GM13977 (cell line): ENCODE data around the gene UROC1.

ENCODE experiments used
- DNase-seq: peaks from one replicate; pipeline ENCODE4 v3.0.0; 2012; ENCODE audit warnings: low spot score
- in situ Hi-C: fragments of 300-500 bp; cut with MboI; formaldehyde crosslinking; loops from one replicate; pipeline ENCODE4 v1.12.0; 2022; ENCODE audit warnings: low sequenced_read_pairs, low pct_unique_long_range_greater_than_20kb, mixed read lengths, inconsistent platforms; ENCODE audit not compliant: unreplicated experiment
- TF ChIP-seq, protein P1 (sequence below): IDR thresholded peaks from 2 replicates; pipeline ENCODE4 v1.5.1; 2012; ENCODE audit warnings: mild to moderate bottlenecking, control low read depth; ENCODE audit not compliant: insufficient read depth; ENCODE audit errors: extremely low read depth, missing control alignments

UROC1 gene

GRCh38 chr3:126469479-126469878 lies 48.1 kb downstream of the UROC1 start:
- no peak for DNase-seq
- TF ChIP-seq, protein P1, sequence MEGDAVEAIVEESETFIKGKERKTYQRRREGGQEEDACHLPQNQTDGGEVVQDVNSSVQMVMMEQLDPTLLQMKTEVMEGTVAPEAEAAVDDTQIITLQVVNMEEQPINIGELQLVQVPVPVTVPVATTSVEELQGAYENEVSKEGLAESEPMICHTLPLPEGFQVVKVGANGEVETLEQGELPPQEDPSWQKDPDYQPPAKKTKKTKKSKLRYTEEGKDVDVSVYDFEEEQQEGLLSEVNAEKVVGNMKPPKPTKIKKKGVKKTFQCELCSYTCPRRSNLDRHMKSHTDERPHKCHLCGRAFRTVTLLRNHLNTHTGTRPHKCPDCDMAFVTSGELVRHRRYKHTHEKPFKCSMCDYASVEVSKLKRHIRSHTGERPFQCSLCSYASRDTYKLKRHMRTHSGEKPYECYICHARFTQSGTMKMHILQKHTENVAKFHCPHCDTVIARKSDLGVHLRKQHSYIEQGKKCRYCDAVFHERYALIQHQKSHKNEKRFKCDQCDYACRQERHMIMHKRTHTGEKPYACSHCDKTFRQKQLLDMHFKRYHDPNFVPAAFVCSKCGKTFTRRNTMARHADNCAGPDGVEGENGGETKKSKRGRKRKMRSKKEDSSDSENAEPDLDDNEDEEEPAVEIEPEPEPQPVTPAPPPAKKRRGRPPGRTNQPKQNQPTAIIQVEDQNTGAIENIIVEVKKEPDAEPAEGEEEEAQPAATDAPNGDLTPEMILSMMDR, result no peak
- in situ Hi-C loops, result no loop called here

DNA sequence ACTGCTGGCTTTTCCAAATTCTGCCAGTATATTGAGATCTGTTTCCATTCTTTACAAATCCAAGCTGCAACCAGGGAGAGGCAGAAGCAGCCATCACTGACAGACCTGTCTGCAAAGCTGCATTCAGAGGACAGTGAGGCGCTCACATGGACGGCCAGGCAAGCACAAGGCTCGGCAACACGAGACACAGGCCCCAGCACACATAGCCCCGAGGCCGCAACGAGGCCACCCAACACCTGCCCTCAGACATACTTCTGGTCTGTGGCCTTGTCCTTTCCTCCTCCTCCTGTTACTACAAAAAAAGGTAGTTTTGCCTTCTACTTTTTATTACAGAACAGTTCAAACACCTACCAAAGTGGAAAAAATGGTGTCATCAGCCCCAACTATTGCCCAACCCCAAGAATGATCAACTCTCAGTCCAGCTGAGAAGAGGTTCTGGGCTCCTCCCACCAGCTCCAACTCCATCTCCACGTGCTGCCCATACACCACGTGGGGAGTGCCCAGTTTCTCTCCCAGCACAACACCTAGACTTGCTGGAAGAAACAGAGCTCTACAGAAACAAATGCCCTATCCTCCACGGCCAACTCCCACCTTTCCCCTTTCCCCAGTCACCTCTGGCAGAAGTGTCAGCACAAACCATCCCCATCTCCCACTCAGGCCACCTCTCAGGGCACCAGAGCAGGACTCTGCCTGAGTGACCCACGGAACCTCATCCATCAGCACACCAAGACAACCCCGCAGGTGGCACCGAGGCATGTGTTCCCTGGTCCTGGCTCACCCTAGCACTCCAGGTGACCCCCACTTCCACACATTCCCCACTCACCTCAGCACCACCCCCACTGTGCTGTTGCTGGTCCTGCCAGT lies 49.3 kb downstream of the UROC1 start:
- in situ Hi-C loops, result no loop called here
- no peak for DNase-seq

GRCh38 chr3:126467611-126467955 lies 50.0 kb downstream of the UROC1 start:
- in situ Hi-C loops, result no loop called here
- no peak for DNase-seq
- TF ChIP-seq, protein P1, result no peak

More for the DNA sequence above, 49.3 kb downstream of the UROC1 start:
- TF ChIP-seq, protein P1, result no peak

DNA sequence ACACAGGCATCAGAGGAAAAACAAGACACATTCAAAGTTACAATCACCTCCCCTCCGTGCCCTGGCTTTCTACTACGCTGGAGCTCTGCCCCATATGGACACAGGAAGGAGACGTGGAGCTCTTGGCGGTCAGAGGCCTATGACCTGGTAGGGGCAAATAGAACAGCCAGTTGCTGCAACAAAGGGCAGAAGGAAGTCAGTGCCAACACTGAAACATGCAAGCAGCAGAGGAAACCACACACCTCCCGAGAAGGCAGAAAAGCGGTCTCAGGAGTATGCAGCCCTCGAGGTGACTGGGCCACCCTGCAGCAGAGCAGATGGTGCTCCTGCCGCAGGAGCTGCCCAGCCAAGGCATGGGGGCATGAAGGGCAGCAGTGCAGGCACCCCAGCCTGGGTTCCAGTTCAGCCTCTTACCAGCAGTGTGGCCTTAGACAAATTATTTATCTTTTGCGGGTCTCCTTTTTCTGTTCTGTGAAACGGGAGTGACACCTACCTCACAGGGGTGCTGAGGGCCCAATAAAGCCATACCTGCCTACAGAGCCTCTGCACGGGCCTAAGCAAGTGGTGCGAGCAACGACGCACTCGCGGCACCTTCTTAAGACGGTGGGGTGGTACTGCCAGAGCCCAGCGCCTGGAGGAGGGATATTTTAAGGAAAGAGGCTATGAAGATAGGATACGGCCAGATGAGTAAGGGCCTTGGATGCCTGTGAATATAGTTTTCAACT lies 50.5 kb downstream of the UROC1 start:
- TF ChIP-seq, protein P1, result no peak
- in situ Hi-C loops, result no loop called here
- DNase-seq, result no peak

GRCh38 chr3:126465928-126466544 lies 51.5 kb downstream of the UROC1 start:
- DNase-seq, result no peak
- TF ChIP-seq, protein P1, result no peak
- in situ Hi-C loops, result no loop called here

DNA sequence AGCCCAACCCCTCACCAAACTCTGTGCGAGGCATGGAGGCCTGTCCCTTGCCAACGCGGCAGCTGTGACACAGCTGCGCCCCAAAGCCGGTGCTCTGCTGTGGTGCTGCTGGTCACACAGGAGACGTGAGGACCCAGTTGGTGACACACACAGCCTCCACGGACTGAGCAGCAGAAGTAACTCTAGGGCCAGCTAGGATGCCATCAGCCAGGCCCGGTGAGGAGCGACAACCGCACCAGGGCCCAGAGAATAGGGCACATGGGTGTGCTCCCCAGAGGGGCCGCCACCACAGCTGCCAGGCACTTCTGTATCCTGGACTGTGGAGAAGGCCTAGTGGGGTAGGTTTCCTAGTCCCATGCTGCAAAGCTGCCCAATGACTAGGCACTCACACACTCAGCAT lies 52.6 kb downstream of the UROC1 start:
- TF ChIP-seq, protein P1, result no peak
- no peak for DNase-seq
- in situ Hi-C loops, result no loop called here
